ENCODE data around the gene UBE2G2. TPM values are rescaled to one million over a fixed set of nuclear protein-coding genes. Genes with fewer than 3 reads are reported as not detected.

The UBE2G2 gene
- total and polyA plus RNA-seq, 2 donors (not counting 3 experiments of a cell fraction or from before 2014, with no cell fraction given) = 95.0 to 114 TPM

GRCh38 chr21:44800971-44801467 is 601 bp downstream of the UBE2G2 start:
- dilution Hi-C loops (cut with MboI; ENCODE audit: extremely low pct_ligation_motif_present, low sequenced_read_pairs) = no loop called here
- peaks cover 2% of the 10 kb centered on the region for H4K20me1 ChIP-seq (replicated peaks; ENCODE audit: control insufficient read depth, extremely low read depth, insufficient read depth, low read length)
- peak overlapping the region; percentile 54 for H3K27ac ChIP-seq (ENCODE audit: insufficient read depth, low read depth, low read length)
- H2AFZ ChIP-seq (ENCODE audit: low read depth, low read length) = peak overlapping the region; percentile 95
- peak overlapping the region; percentile 84 for H3K9ac ChIP-seq (replicated peaks; ENCODE audit: extremely low read depth, insufficient read depth, low read length)
- H3K79me2 ChIP-seq (ENCODE audit: control insufficient read depth, insufficient read depth, low read length) = peaks cover 58% of the 10 kb centered on the region
- no peaks in the 10 kb centered on the region for H3K9me3 ChIP-seq (replicated peaks; ENCODE audit: control insufficient read depth, insufficient read depth, low read length)
- no peaks in the 10 kb centered on the region for H3K27me3 ChIP-seq (ENCODE audit: control insufficient read depth in 2 of 2, insufficient read depth in 2 of 2, low read length in 2 of 2)
- H3K4me3 ChIP-seq (replicated peaks in 1 of 3; ENCODE audit: insufficient read depth in 1 of 3, low read depth in 1 of 3, low read length in 3 of 3) = peak overlapping the region; percentile 57 to 97 (median 94)
- POLR2A ChIA-PET = interaction anchor here (1.1 kb wide), 1 partner anchor 17 kb away, joined by 3 read pairs; the partner anchor contains the start of gene SUMO3
- no peaks in the 10 kb centered on the region for H3K9me1 ChIP-seq (replicated peaks; ENCODE audit: control insufficient read depth, extremely low read depth, insufficient read depth, low read length)
- intact Hi-C loops (cut with micrococcal nuclease) = loop anchor here (1.0 to 2.0 kb wide), 4 partner anchors 45 to 132 kb away; no protein-coding TSS in a partner anchor
- DNase-seq (ENCODE audit: low read depth, low spot score) = peak; percentile 39
- CTCF ChIA-PET = interaction anchor here (0.6 to 3.8 kb wide), 14 partner anchors 17 to 336 kb away, joined by 3 to 62 read pairs (median 4); partner anchors contain the start of genes PTTG1IP, SLX9 and SUMO3
- TSS peak; percentile 37 for BruUV-seq (replicated peaks)
- peaks cover 2 to 6% of the 10 kb centered on the region in 2 experiments for H3K36me3 ChIP-seq (ENCODE audit: control insufficient read depth in 2 of 2, extremely low read depth in 1 of 2, insufficient read depth in 2 of 2, low read length in 2 of 2)
- peaks cover 20% of the 10 kb centered on the region for H3K4me1 ChIP-seq (ENCODE audit: control insufficient read depth, extremely low read depth, insufficient read depth, low read length)
- TF ChIP-seq CTCF (IDR thresholded peaks at IDR 0.05; ENCODE audit: extremely low read depth in 1 of 2, insufficient read depth in 1 of 2, low read depth in 1 of 2, low read length in 2 of 2) = peak in 1 of 2 donors; percentile 26
- TF ChIP-seq POLR2A (IDR thresholded peaks at IDR 0.05; ENCODE audit: low read depth, low read length) = no peak
- TF ChIP-seq EZH2 (IDR thresholded peaks at IDR 0.05; ENCODE audit: borderline replicate concordance, low read depth, low read length, severe bottlenecking) = no peak
- no peak for TF ChIP-seq MAX (IDR thresholded peaks at IDR 0.05; ENCODE audit: insufficient read depth, insufficient read length)
- TF ChIP-seq FOS (IDR thresholded peaks at IDR 0.05; ENCODE audit: borderline replicate concordance, insufficient read depth, low read length) = no peak
- TF ChIP-seq GATA2 (IDR thresholded peaks at IDR 0.05; ENCODE audit: insufficient read depth, insufficient read length, low read depth, low read length) = no peak
- no peak for TF ChIP-seq JUN (IDR thresholded peaks at IDR 0.05; ENCODE audit: borderline replicate concordance, insufficient read depth, insufficient read length, low read depth)
- peak; percentile 62 for FAIRE-seq
- peak overlapping the region; percentile 92 for H3K4me2 ChIP-seq (ENCODE audit: insufficient read depth, low read length)
